B cell (primary cell): ENCODE measurements around the gene SLC1A5. TPM values are rescaled to one million over a fixed set of nuclear protein-coding genes. Genes with fewer than 3 reads are reported as not detected.

ENCODE experiments used
- ATAC-seq: fragments of 200-7000 bp; cut with Tn5 transposase; one replicate; pipeline ENCODE4 v1.10.0; 2021; ENCODE audit warnings: low read depth, mild to moderate bottlenecking, moderate number of reproducible peaks, moderate library complexity
- CTCF ChIA-PET: fragments of 350-600 bp; sonication (Branson Sonifier 250); formaldehyde crosslinking; loops from one replicate; lab custom pipeline; 2021; ENCODE audit warnings: antibody characterized with exemption, inconsistent platforms; lab: Charles Lee
- POLR2A ChIA-PET: fragments of 350-600 bp; sonication (Branson Sonifier 250); formaldehyde crosslinking; loops from one replicate; lab custom pipeline; 2021; ENCODE audit warnings: antibody characterized with exemption; lab: Charles Lee
- DNase-seq: peaks from one replicate; pipeline ENCODE4 v3.0.0; 2013
- H2AFZ ChIP-seq: 2 replicates; pipeline ENCODE4 v1.6.1; 2012; ENCODE audit warnings: mild to moderate bottlenecking, low read depth, low read length; ENCODE audit not compliant: insufficient read depth, poor library complexity, severe bottlenecking
- H3K27ac ChIP-seq, 2 donors: 1 replicate in 1 of 2; 2 replicates in 1 of 2; pipeline ENCODE4 v1.5.1; 2012 to 2013; ENCODE audit warnings: low read length in 2 of 2, mild to moderate bottlenecking in 2 of 2, moderate library complexity in 1 of 2
- H3K27me3 ChIP-seq, 4 experiments: fragments of 200-600 bp in 1 of 4; sonication (generic) in 1 of 4; replicated peaks in 1 of 4; 1 replicate in 2 of 4; 2 replicates in 2 of 4; pipeline versions ENCODE4 v1.6.1 to v1.7.0; 2013 to 2016; ENCODE audit warnings: low read length in 3 of 4, mild to moderate bottlenecking in 2 of 4, mixed read lengths in 1 of 4, moderate library complexity in 1 of 4; ENCODE audit not compliant: insufficient read depth in 4 of 4, control insufficient read depth in 3 of 4; ENCODE audit errors: control extremely low read depth in 1 of 4
- H3K36me3 ChIP-seq, 2 experiments: replicated peaks in 1 of 2; 1 replicate in 1 of 2; 2 replicates in 1 of 2; pipeline versions ENCODE4 v1.6.1 to v1.7.1; 2013; ENCODE audit warnings: low read length in 1 of 2; ENCODE audit not compliant: insufficient read depth in 2 of 2, control insufficient read depth in 1 of 2; ENCODE audit errors: control extremely low read depth in 1 of 2, extremely low read depth in 1 of 2
- H3K4me1 ChIP-seq, 2 donors: fragments of 200-600 bp in 1 of 2; sonication (generic) in 1 of 2; 1 replicate in 1 of 2; 2 replicates in 1 of 2; pipeline versions ENCODE4 v1.5.1 to v1.6.1; 2013 to 2017; ENCODE audit warnings: low read length in 2 of 2; ENCODE audit not compliant: control insufficient read depth in 2 of 2, insufficient read depth in 2 of 2
- H3K4me2 ChIP-seq: replicated peaks from 2 replicates; pipeline ENCODE3; 2012; ENCODE audit warnings: mild to moderate bottlenecking, low read depth, low read length; ENCODE audit not compliant: poor library complexity, severe bottlenecking
- H3K4me3 ChIP-seq, 5 experiments: fragments of 200-600 bp in 1 of 5; sonication (generic) in 1 of 5; 1 replicate in 3 of 5; 2 replicates in 2 of 5; pipeline versions ENCODE4 v1.5.1 to v1.7.0; 2011 to 2016; ENCODE audit warnings: low read length in 4 of 5, mild to moderate bottlenecking in 4 of 5, low read depth in 2 of 5, control low read depth in 1 of 5, moderate library complexity in 1 of 5; ENCODE audit not compliant: insufficient read depth in 1 of 5; ENCODE audit errors: control extremely low read depth in 1 of 5, extremely low read depth in 1 of 5
- H3K79me2 ChIP-seq: fragments of 200-600 bp; sonication (generic); one replicate; pipeline ENCODE4 v1.6.0; 2016; ENCODE audit warnings: low read length; ENCODE audit not compliant: control insufficient read depth, insufficient read depth
- H3K9ac ChIP-seq: fragments of 200-600 bp; sonication (generic); 2 replicates; pipeline ENCODE4 v1.6.1; 2017; ENCODE audit warnings: mild to moderate bottlenecking, low read length, moderate library complexity
- H3K9me3 ChIP-seq, 3 donors: one replicate each; pipeline versions ENCODE4 v1.6.1 to v1.7.1; 2013; ENCODE audit warnings: low read length in 2 of 3; ENCODE audit not compliant: control insufficient read depth in 2 of 3, insufficient read depth in 1 of 3; ENCODE audit errors: control extremely low read depth in 1 of 3
- H4K20me1 ChIP-seq: 2 replicates; pipeline ENCODE4 v1.6.0; 2012; ENCODE audit warnings: mild to moderate bottlenecking, low read length; ENCODE audit not compliant: insufficient read depth, control insufficient read depth, poor library complexity, severe bottlenecking
- H3K27ac Mint-ChIP-seq: one replicate; pipeline ENCODE4 v1.8.0; 2021; ENCODE audit warnings: mixed read lengths
- H3K27me3 Mint-ChIP-seq: one replicate; pipeline ENCODE4 v1.8.0; 2021; ENCODE audit warnings: mixed read lengths
- H3K4me1 Mint-ChIP-seq: one replicate; pipeline ENCODE4 v1.8.0; 2021; ENCODE audit warnings: mixed read lengths
- H3K4me3 Mint-ChIP-seq: one replicate; pipeline ENCODE4 v1.8.0; 2021; ENCODE audit warnings: mixed read lengths
- H3K9me3 Mint-ChIP-seq: one replicate; pipeline ENCODE4 v1.8.0; 2022; ENCODE audit warnings: mixed read lengths; ENCODE audit not compliant: insufficient read depth
- EZH2 ChIP-seq: IDR thresholded peaks from 2 replicates; pipeline ENCODE4 v1.6.1; 2012; ENCODE audit warnings: borderline replicate concordance, low read depth, mild to moderate bottlenecking, moderate library complexity, low read length; ENCODE audit not compliant: insufficient read depth, poor library complexity, severe bottlenecking
- WGBS: methylation state at CpG from one replicate; pipeline ENCODE4 v1.1.5; 2013; ENCODE audit warnings: missing lambda C conversion rate; ENCODE audit not compliant: insufficient coverage; 5-methylcytosine and 5-hydroxymethylcytosine counted together
- intact Hi-C: fragments of 100-400 bp; cut with micrococcal nuclease; formaldehyde crosslinking; loops from one replicate; pipeline ENCODE4 v1.10.0; 2022
- polyA plus RNA-seq: library from polyadenylated mRNA; depleted of rRNA; stranded (reverse); fragments of >200 nt; gene quantifications from 2 replicates; pipeline ENCODE4 v1.2.3, GENCODE V29; 2012
- total RNA-seq, 2 donors: library from RNA; stranded (reverse); fragments of 120-200 nt in 1 of 2; gene quantifications; 1 replicate in 1 of 2; 2 replicates in 1 of 2; pipeline versions ENCODE4 v1.2.3 to v1.2.4, GENCODE V29; 2013 to 2022
- TF ChIP-seq, protein P1 (sequence below): fragments of 200-600 bp; IDR thresholded peaks from one replicate; pipeline ENCODE4 v1.8.0; 2022; ENCODE audit warnings: antibody characterized with exemption, mild to moderate bottlenecking

The SLC1A5 gene
- total and polyA plus RNA-seq, 2 donors (not counting 1 experiment from before 2014, with no cell fraction given), result 19.0 to 37.3 TPM

DNA sequence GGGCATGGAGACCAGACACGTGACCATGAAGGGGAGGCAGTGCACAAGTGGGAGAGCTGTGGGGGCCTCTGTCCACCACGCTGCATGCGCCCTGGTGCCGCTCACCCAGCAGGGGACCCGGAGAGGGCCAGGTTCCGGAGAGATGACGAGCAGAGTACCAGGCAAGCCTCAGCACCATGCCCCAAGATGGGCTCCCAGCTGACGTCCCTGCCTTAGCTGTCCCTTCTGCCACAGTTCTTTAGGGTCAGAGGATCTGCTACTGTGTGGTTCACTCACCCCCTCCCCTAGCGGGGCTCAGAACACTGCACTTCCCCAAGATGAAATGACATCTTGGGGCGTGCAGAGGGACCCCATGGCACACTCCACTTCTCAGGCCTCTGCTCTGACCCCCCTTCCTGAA is 61.8 kb downstream of the SLC1A5 start:
- Histone ChIP-seq H3K27ac (no peak overlapping the region), H3K4me2 (no peak overlapping the region), H3K79me2 (peaks cover 71% of the 10 kb centered on the region), H3K4me3 (no peak overlapping the region), H3K4me1 (peaks cover 31 to 33% of the 10 kb centered on the region in 2 donors), H3K9ac (no peak overlapping the region), H3K27me3 (no peaks in the 10 kb centered on the region), H3K36me3 (peaks cover 0 to 91% of the 10 kb centered on the region in 2 experiments), H4K20me1 (peaks cover 49% of the 10 kb centered on the region), H3K9me3 (no peaks in the 10 kb centered on the region), H2AFZ (no peak overlapping the region)
- no peaks in the 10 kb centered on the region for H3K9me3 Mint-ChIP-seq
- H3K4me1 Mint-ChIP-seq, result peaks cover 43% of the 10 kb centered on the region
- DNase-seq, result no peak
- H3K27me3 Mint-ChIP-seq, result no peaks in the 10 kb centered on the region
- ChIA-PET POLR2A (interaction anchor here (0.7 kb wide), 2 partner anchors 16 to 106 kb away, joined by 4 to 7 read pairs; no protein-coding TSS in a partner anchor), CTCF (interaction anchor here (0.8 to 14.9 kb wide), 6 partner anchors 12 to 64 kb away, joined by 3 to 353 read pairs (median 3); partner anchors contain the start of gene PRKD2)
- 93% methylated on average over 10 of the region's 10 CpGs for WGBS
- H3K27ac Mint-ChIP-seq, result no peak overlapping the region
- TF ChIP-seq EZH2, result no peak
- TF ChIP-seq, protein P1, sequence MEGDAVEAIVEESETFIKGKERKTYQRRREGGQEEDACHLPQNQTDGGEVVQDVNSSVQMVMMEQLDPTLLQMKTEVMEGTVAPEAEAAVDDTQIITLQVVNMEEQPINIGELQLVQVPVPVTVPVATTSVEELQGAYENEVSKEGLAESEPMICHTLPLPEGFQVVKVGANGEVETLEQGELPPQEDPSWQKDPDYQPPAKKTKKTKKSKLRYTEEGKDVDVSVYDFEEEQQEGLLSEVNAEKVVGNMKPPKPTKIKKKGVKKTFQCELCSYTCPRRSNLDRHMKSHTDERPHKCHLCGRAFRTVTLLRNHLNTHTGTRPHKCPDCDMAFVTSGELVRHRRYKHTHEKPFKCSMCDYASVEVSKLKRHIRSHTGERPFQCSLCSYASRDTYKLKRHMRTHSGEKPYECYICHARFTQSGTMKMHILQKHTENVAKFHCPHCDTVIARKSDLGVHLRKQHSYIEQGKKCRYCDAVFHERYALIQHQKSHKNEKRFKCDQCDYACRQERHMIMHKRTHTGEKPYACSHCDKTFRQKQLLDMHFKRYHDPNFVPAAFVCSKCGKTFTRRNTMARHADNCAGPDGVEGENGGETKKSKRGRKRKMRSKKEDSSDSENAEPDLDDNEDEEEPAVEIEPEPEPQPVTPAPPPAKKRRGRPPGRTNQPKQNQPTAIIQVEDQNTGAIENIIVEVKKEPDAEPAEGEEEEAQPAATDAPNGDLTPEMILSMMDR, result no peak
- intact Hi-C loops, result loop anchor here (5.0 kb wide), 1 partner anchor 34 kb away; no protein-coding TSS in a partner anchor
- ATAC-seq, result no peak
- no peak overlapping the region for H3K4me3 Mint-ChIP-seq

DNA sequence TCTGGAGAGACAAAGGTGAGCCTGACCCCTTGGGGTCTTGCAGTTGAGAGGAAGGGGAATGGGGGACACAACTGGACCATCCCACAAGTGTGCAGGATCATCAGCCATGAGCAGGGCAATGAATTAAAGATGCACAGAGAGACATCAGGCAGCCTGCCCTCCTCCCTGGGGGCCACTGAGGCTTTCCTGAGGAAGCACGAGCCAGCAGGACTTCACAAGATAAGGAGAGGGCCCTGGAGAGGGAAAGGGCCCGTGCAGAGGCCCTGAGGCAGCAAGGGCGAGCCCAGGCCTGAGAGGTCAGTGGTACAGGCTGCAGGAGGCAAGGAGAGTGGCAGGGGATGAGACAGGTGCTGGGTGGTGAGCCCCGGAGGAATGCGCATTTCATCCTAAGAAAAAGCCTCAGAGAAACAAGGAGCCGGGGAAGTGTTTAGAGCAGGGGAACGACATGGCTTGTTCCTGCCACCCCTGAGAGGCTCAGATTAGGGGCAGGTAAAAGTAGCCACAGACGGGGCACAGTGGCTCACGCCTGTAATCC is 62.5 kb downstream of the SLC1A5 start:
- Mint-ChIP-seq H3K4me3 (no peak overlapping the region), H3K4me1 (peaks cover 44% of the 10 kb centered on the region), H3K9me3 (no peaks in the 10 kb centered on the region), H3K27me3 (no peaks in the 10 kb centered on the region), H3K27ac (no peak overlapping the region)
- ChIA-PET POLR2A (interaction anchor here (0.6 to 0.7 kb wide), 4 partner anchors 16 to 666 kb away, joined by 3 to 7 read pairs (median 4); no protein-coding TSS in a partner anchor), CTCF (interaction anchor here (1.3 to 14.9 kb wide), 2 partner anchors 23 kb away, joined by 3 to 353 read pairs; no protein-coding TSS in a partner anchor)
- no peak overlapping the region for H3K27ac ChIP-seq
- H3K36me3 ChIP-seq, result peaks cover 0 to 92% of the 10 kb centered on the region in 2 experiments
- intact Hi-C loops, result loop anchor here (5.0 kb wide), 1 partner anchor 34 kb away; no protein-coding TSS in a partner anchor
- TF ChIP-seq, protein P1, result no peak
- no peak for TF ChIP-seq EZH2
- 79% methylated on average over 9 of the region's 9 CpGs for WGBS
- H3K9ac ChIP-seq, result no peak overlapping the region
- H3K4me1 ChIP-seq, result peaks cover 38 to 40% of the 10 kb centered on the region in 2 donors
- peaks cover 44% of the 10 kb centered on the region for H4K20me1 ChIP-seq
- H3K4me2 ChIP-seq, result no peak overlapping the region
- no peak overlapping the region for H2AFZ ChIP-seq
- no peak overlapping the region for H3K4me3 ChIP-seq
- ATAC-seq (no peak), DNase-seq (no peak)
- no peaks in the 10 kb centered on the region for H3K9me3 ChIP-seq
- peaks cover 74% of the 10 kb centered on the region for H3K79me2 ChIP-seq
- H3K27me3 ChIP-seq, result no peaks in the 10 kb centered on the region
